ENCODE measurements around the gene C3orf85.

DNA sequence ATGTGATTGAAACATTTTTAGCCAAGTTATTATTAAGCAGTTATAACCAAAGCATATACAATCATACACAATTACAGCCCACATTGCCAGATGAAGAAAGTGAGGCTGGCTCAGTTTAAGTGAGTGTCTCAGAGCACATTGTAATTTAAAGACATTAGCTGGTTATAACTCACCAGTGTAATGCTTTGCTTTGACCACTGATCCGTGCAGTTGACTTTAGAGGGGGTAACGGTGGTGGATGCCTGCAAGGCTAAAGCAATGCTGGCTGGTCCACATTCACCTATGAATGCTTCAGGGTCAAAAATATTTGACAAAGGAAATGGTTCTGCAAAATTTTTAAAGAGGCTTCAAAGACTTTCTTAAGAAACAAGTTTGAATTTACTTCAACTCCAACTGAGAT is 1.2 kb downstream of the C3orf85 start:
- TF ChIP-seq CTCF (IDR thresholded peaks at IDR 0.05) = no peak
- no peak for TF ChIP-seq POLR2A (IDR thresholded peaks at IDR 0.05)
